PFSK-1 (cell line): ENCODE measurements around the gene OR2AK2.

Experiments used
- FOXP2 ChIP-seq: optimal IDR thresholded peaks from 2 replicates; pipeline ENCODE3; 2011; ENCODE audit warnings: borderline replicate concordance, control low read depth, inconsistent platforms; ENCODE audit not compliant: insufficient read depth; ENCODE audit errors: extremely low read length, extremely low read depth
- POLR2AphosphoS5 ChIP-seq: IDR thresholded peaks from 2 replicates; pipeline ENCODE4 v1.6.1; 2012; ENCODE audit warnings: low read depth, mild to moderate bottlenecking, control low read depth, low read length, moderate library complexity
- REST ChIP-seq, 2 experiments: IDR thresholded peaks; 2 replicates each; pipeline versions ENCODE4 v1.6.1 to v1.8.0; 2011 to 2012; ENCODE audit warnings: low read depth in 2 of 2, low read length in 2 of 2, control low read depth in 1 of 2, inconsistent platforms in 1 of 2, mild to moderate bottlenecking in 1 of 2, moderate library complexity in 1 of 2; ENCODE audit not compliant: insufficient read depth in 1 of 2
- SIN3A ChIP-seq: IDR thresholded peaks from 2 replicates; pipeline ENCODE4 v1.6.1; 2012; ENCODE audit warnings: mild to moderate bottlenecking, low read length, moderate library complexity, borderline replicate concordance; ENCODE audit not compliant: insufficient read depth
- TAF1 ChIP-seq: IDR thresholded peaks from 2 replicates; pipeline ENCODE4 v1.6.1; 2012; ENCODE audit warnings: low read length, control low read depth, borderline replicate concordance; ENCODE audit not compliant: insufficient read depth

OR2AK2 gene

DNA sequence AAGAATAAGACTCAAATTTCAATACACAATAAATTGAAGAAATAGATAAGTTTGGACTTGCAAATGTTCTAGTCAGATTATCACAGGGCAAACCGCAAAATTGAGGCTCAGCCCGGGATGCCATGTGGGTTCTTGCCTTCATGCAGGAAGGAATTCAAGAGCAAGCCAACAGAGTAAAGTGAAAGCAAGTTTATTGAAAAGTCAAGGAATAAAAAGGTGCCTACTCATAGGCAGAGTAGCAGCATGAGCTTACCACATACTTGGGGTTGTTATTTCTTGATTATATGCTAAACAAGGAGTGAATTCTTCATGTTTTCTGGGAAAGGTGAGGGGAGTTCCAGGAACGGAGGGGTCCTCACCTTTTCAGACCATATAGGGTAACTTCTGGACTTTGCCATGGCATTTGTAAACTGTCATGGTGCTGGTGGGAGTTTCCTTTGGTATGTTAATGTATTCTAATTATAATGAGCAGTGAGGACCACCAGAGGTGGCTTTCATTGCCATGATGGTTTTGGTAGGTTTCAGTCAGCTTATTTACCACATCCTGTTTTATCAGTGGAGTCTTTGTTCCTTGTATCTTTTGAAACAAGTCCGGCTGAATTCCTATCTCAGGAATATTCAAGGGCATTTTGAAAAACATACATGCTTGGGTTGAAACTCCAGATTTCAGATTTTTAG lies 2.0 kb upstream of the OR2AK2 start:
- no peak for TF ChIP-seq POLR2AphosphoS5
- no peak for TF ChIP-seq SIN3A
- TF ChIP-seq REST (IDR thresholded peaks at IDR 0.05; ENCODE audit: insufficient read depth in 1 of 2, low read depth in 2 of 2, low read length in 2 of 2): no peak
- TF ChIP-seq FOXP2: no peak
- no peak for TF ChIP-seq TAF1

- no peak for TF ChIP-seq POLR2AphosphoS5
These were observed 1.6 kb downstream of the OR2AK2 start for GRCh38 chr1:247966532-247967204.

DNA sequence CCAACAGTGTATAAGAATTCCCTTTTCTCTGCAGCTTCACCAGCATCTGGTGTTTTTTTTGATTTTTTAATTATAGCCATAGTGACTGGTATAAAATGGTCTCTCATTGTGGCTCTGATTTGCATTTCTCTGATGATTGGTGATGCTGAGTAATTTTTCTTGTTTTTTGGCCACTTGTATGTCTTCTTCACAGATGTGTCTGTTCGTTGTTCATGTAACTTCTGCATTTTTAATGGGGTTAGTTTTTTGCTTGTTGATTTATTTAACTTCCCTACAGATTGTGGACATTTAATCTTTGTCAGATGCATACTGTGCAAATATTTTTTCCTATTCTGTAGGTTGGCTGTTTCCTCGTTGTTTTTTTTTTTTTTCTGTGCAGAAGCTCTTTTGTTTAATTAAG lies 28.0 kb downstream of the OR2AK2 start:
- no peak for TF ChIP-seq POLR2AphosphoS5
- no peak for TF ChIP-seq REST (IDR thresholded peaks at IDR 0.05; ENCODE audit: insufficient read depth in 1 of 2, low read depth in 2 of 2, low read length in 2 of 2)
- TF ChIP-seq SIN3A: no peak
- TF ChIP-seq TAF1: no peak
- no peak for TF ChIP-seq FOXP2

- TF ChIP-seq TAF1 (no peak), POLR2AphosphoS5 (no peak), SIN3A (no peak), FOXP2 (no peak), REST (IDR thresholded peaks at IDR 0.05; ENCODE audit: insufficient read depth in 1 of 2, low read depth in 2 of 2, low read length in 2 of 2) (no peak)
These were observed 33.8 kb downstream of the OR2AK2 start for GRCh38 chr1:247998811-247999210.

GRCh38 chr1:248000169-248000568 lies 35.1 kb downstream of the OR2AK2 start:
- no peak for TF ChIP-seq SIN3A
- TF ChIP-seq POLR2AphosphoS5: no peak
- no peak for TF ChIP-seq FOXP2
- no peak for TF ChIP-seq REST (IDR thresholded peaks at IDR 0.05; ENCODE audit: insufficient read depth in 1 of 2, low read depth in 2 of 2, low read length in 2 of 2)
- no peak for TF ChIP-seq TAF1
